GM12878 (cell line): ENCODE measurements around the gene ABCG5. TPM values are rescaled to one million over a fixed set of nuclear protein-coding genes. Genes with fewer than 3 reads are reported as not detected.

Source experiments
- ATAC-seq: fragments of 200-7000 bp; cut with Tn5 transposase; 3 replicates; pipeline ENCODE4 v1.9.1; 2020; ENCODE audit warnings: mild to moderate bottlenecking, moderate library complexity
- BruUV-seq: library from RNA; stranded (reverse); fragments of 400-500 nt; replicated peaks from 2 replicates; lab custom pipeline; 2021; lab: Mats Ljungman, UMichigan
- CTCF ChIA-PET: fragments of 300-600 bp; sonication (Branson Sonifier 250); formaldehyde crosslinking; extraction: SDS; loops from one replicate; lab custom pipeline; 2021; ENCODE audit warnings: inconsistent platforms; lab: Yijun Ruan, JAX
- POLR2A ChIA-PET: fragments of 350-600 bp; formaldehyde crosslinking; extraction: SDS; loops from one replicate; lab custom pipeline; 2021; ENCODE audit warnings: inconsistent platforms; lab: Charles Lee
- RAD21 ChIA-PET: fragments of 300-600 bp; sonication (Branson Sonifier 250); formaldehyde crosslinking; loops from one replicate; lab custom pipeline; 2023; ENCODE audit warnings: antibody characterized with exemption; ENCODE audit not compliant: unreplicated experiment; lab: Charles Lee
- SMC1A ChIA-PET: fragments of 300-600 bp; sonication (Branson Sonifier 250); formaldehyde crosslinking; loops from one replicate; lab custom pipeline; 2023; ENCODE audit not compliant: unreplicated experiment, uncharacterized antibody; lab: Charles Lee
- DNase-seq: peaks from one replicate; pipeline ENCODE4 v3.0.0-alpha.2; 2011; ENCODE audit warnings: low read depth, low spot score
- FAIRE-seq: peaks from 3 replicates; lab custom pipeline; 2011; peaks lifted over from hg19 to GRCh38; lab: Jason Lieb, UNC
- H2AFZ ChIP-seq: 2 replicates; pipeline ENCODE4 v1.6.0; 2011; ENCODE audit warnings: low read depth, low read length, control low read depth; ENCODE audit not compliant: control insufficient read depth
- H3K27ac ChIP-seq: 2 replicates; pipeline ENCODE4 v1.5.1; 2011; ENCODE audit warnings: control low read depth; ENCODE audit not compliant: control insufficient read depth, insufficient read depth
- H3K27me3 ChIP-seq, 2 experiments: replicated peaks in 1 of 2; 2 replicates each; pipeline versions ENCODE4 v1.6.0 to v1.6.1; 2011; ENCODE audit warnings: low read length in 1 of 2; ENCODE audit not compliant: control insufficient read depth in 2 of 2, insufficient read depth in 2 of 2
- H3K36me3 ChIP-seq, 2 experiments: 2 replicates each; pipeline ENCODE4 v1.5.1; 2011; ENCODE audit warnings: low read length in 1 of 2; ENCODE audit not compliant: control insufficient read depth in 2 of 2, insufficient read depth in 2 of 2
- H3K4me1 ChIP-seq: 2 replicates; pipeline ENCODE4 v1.6.1; 2011; ENCODE audit warnings: mild to moderate bottlenecking, low read length, moderate library complexity, mixed read lengths; ENCODE audit not compliant: control insufficient read depth, insufficient read depth
- H3K4me2 ChIP-seq: 2 replicates; pipeline ENCODE4 v1.6.0; 2011; ENCODE audit warnings: control low read depth; ENCODE audit not compliant: control insufficient read depth, insufficient read depth
- H3K4me3 ChIP-seq: fragments of 200-600 bp; sonication (generic); 2 replicates; pipeline ENCODE4 v1.5.1; 2016
- H3K79me2 ChIP-seq: 2 replicates; pipeline ENCODE4 v1.6.0; 2011; ENCODE audit warnings: low read length; ENCODE audit not compliant: control insufficient read depth, insufficient read depth
- H3K9ac ChIP-seq: 2 replicates; pipeline ENCODE4 v1.8.0; 2011; ENCODE audit warnings: low read length, control low read depth, mixed read lengths; ENCODE audit not compliant: control insufficient read depth, insufficient read depth
- H3K9me3 ChIP-seq: replicated peaks from 3 replicates; pipeline ENCODE4 v1.5.1; 2011; ENCODE audit warnings: mild to moderate bottlenecking, low read length; ENCODE audit not compliant: control insufficient read depth, insufficient read depth
- H4K20me1 ChIP-seq: 2 replicates; pipeline ENCODE4 v1.6.0; 2011; ENCODE audit not compliant: control insufficient read depth, insufficient read depth
- BCL3 ChIP-seq: IDR thresholded peaks from 2 replicates; pipeline ENCODE4 v1.6.1; 2011; ENCODE audit warnings: borderline replicate concordance, low read depth, mild to moderate bottlenecking, moderate library complexity, low read length; ENCODE audit not compliant: insufficient read depth, poor library complexity, severe bottlenecking
- EED ChIP-seq: sonication (generic); IDR thresholded peaks from 2 replicates; pipeline ENCODE4 v1.6.1; 2016; ENCODE audit warnings: antibody characterized with exemption, low read depth
- IKZF1 ChIP-seq: fragments of 450-650 bp; conservative IDR thresholded peaks from 2 replicates; pipeline ENCODE4 v1.6.1; 2017; ENCODE audit warnings: antibody characterized with exemption, mild to moderate bottlenecking
- LARP7 ChIP-seq: fragments of 450-650 bp; IDR thresholded peaks from 2 replicates; pipeline ENCODE4 v1.6.1; 2017; ENCODE audit warnings: mild to moderate bottlenecking
- NFIC ChIP-seq: IDR thresholded peaks from 2 replicates; pipeline ENCODE4 v1.6.1; 2012; ENCODE audit warnings: low read depth, mild to moderate bottlenecking, inconsistent platforms, low read length, moderate library complexity
- NFYA ChIP-seq: IDR thresholded peaks from 2 replicates; pipeline ENCODE4 v1.6.1; 2011; ENCODE audit warnings: low read depth, mild to moderate bottlenecking, low read length, improper control_type of control experiment, borderline replicate concordance
- NRF1 ChIP-seq: conservative IDR thresholded peaks from 2 replicates; pipeline ENCODE4 v1.6.1; 2011; ENCODE audit warnings: mild to moderate bottlenecking, low read depth, low read length, improper control_type of control experiment
- PKNOX1 ChIP-seq: fragments of 450-650 bp; IDR thresholded peaks from 2 replicates; pipeline ENCODE4 v1.6.1; 2016; ENCODE audit warnings: mild to moderate bottlenecking
- PML ChIP-seq: IDR thresholded peaks from 2 replicates; pipeline ENCODE4 v1.6.1; 2012; ENCODE audit warnings: low read length, inconsistent platforms
- SKIL ChIP-seq: fragments of 450-650 bp; IDR thresholded peaks from 2 replicates; pipeline ENCODE4 v1.6.1; 2017; ENCODE audit warnings: mild to moderate bottlenecking, low read depth, inconsistent platforms; ENCODE audit not compliant: poor library complexity, severe bottlenecking
- STAT1 ChIP-seq: fragments of 450-650 bp; conservative IDR thresholded peaks from 2 replicates; pipeline ENCODE4 v1.6.1; 2014; ENCODE audit warnings: antibody characterized with exemption, mild to moderate bottlenecking
- TBL1XR1 ChIP-seq: IDR thresholded peaks from 2 replicates; pipeline ENCODE4 v1.6.1; 2012; ENCODE audit warnings: low read depth, low read length, improper control_type of control experiment
- YY1 ChIP-seq: IDR thresholded peaks from 2 replicates; pipeline ENCODE4 v1.6.1; 2011; ENCODE audit warnings: low read depth, mild to moderate bottlenecking, low read length
- ZZZ3 ChIP-seq: IDR thresholded peaks from 2 replicates; pipeline ENCODE4 v1.6.1; 2011; ENCODE audit warnings: low read depth; ENCODE audit not compliant: control insufficient read depth, insufficient read length
- WGBS: methylation state at CpG from one replicate; pipeline ENCODE4 v1.1.6; 2016; ENCODE audit warnings: low lambda C conversion rate; ENCODE audit not compliant: insufficient replicate concordance, insufficient coverage; ENCODE audit errors: missing lambda C conversion rate; 5-methylcytosine and 5-hydroxymethylcytosine counted together
- in situ Hi-C: fragments of 300-500 bp; cut with MboI; formaldehyde crosslinking; loops from 9 replicates; pipeline ENCODE4 v1.14.3; 2018; ENCODE audit warnings: mixed read lengths
- intact Hi-C: fragments of 100-400 bp; cut with micrococcal nuclease; formaldehyde crosslinking; loops from one replicate; pipeline ENCODE4 v1.14.2; 2022; ENCODE audit not compliant: unreplicated experiment
- polyA plus RNA-seq, 11 experiments: library from polyadenylated mRNA; depleted of rRNA in 4 of 11; unstranded in 6 of 11; stranded (reverse) in 5 of 11; fragments of >200 nt; fragmentation: Nextera tagmentation in 4 of 11; fragmentation: Illumina TruSeq in 1 of 11; extraction: Ambion mirVana in 4 of 11; extraction: Trizol in 1 of 11; gene quantifications; 1 replicate in 1 of 11; 2 replicates in 10 of 11; pipeline versions ENCODE4 v1.2.1 to v1.2.3, GENCODE V29; 2011 to 2016; ENCODE audit warnings: inconsistent platforms in 2 of 11, missing spikeins in 2 of 11, low read depth in 1 of 11
- total RNA-seq, 4 experiments: library from RNA; depleted of rRNA in 3 of 4; stranded (reverse); fragments of >200 nt in 3 of 4; fragmentation: Illumina TruSeq in 1 of 4; extraction: Trizol in 1 of 4; gene quantifications; 2 replicates each; pipeline versions ENCODE4 v1.2.1 to v1.2.3, GENCODE V29; 2013 to 2021

ABCG5 gene
- total and polyA plus RNA-seq, 10 of the 15 experiments (the other 5 are each of a cell fraction or from before 2014, with no cell fraction given): not detected

- in situ Hi-C loops (no loop called here), intact Hi-C loops (no loop called here)
- FAIRE-seq: no peak
- no peak overlapping the region for H3K27ac ChIP-seq
- BruUV-seq: no TSS peak
- H3K4me3 ChIP-seq: no peak overlapping the region
- no peak overlapping the region for H3K4me2 ChIP-seq
- no peaks in the 10 kb centered on the region for H3K36me3 ChIP-seq
- no peaks in the 10 kb centered on the region for H4K20me1 ChIP-seq
- no peaks in the 10 kb centered on the region for H3K79me2 ChIP-seq
- no peaks in the 10 kb centered on the region for H3K4me1 ChIP-seq
- ChIA-PET CTCF (no interaction called here), POLR2A (no interaction called here), SMC1A (no interaction called here), RAD21 (no interaction called here)
- no peak for DNase-seq
- no peak for ATAC-seq
- no peak overlapping the region for H3K9ac ChIP-seq
- H2AFZ ChIP-seq: no peak overlapping the region
- 36% methylated on average over 49 of the region's 54 CpGs for WGBS
- TF ChIP-seq ZZZ3 (no peak), STAT1 (no peak), TBL1XR1 (no peak), SKIL (no peak), BCL3 (no peak), PKNOX1 (no peak), EED (no peak), LARP7 (no peak), NFIC (no peak), PML (no peak), IKZF1 (no peak), NFYA (no peak), NRF1 (no peak), YY1 (no peak)
- peaks cover 1 to 3% of the 10 kb centered on the region in 2 experiments; a peak in 3 of 4 replicates for H3K27me3 ChIP-seq
- H3K9me3 ChIP-seq: no peaks in the 10 kb centered on the region
Observed at GRCh38 chr2:43831543-43832294, 6.9 kb downstream of the ABCG5 start.
